Superior temporal gyrus (tissue), 1 donor: ENCODE measurements around the gene CDC42EP2.
"Not testable (repeated sequence)": the region's sequence is repeated elsewhere in the genome, so short reads cannot be mapped to it uniquely, and the experiment has no call there.

Experiments used
- DNase-seq: peaks from one replicate; pipeline ENCODE4 v3.0.0-alpha.2; 2016; ENCODE audit errors: extremely low spot score

CDC42EP2 gene

DNA sequence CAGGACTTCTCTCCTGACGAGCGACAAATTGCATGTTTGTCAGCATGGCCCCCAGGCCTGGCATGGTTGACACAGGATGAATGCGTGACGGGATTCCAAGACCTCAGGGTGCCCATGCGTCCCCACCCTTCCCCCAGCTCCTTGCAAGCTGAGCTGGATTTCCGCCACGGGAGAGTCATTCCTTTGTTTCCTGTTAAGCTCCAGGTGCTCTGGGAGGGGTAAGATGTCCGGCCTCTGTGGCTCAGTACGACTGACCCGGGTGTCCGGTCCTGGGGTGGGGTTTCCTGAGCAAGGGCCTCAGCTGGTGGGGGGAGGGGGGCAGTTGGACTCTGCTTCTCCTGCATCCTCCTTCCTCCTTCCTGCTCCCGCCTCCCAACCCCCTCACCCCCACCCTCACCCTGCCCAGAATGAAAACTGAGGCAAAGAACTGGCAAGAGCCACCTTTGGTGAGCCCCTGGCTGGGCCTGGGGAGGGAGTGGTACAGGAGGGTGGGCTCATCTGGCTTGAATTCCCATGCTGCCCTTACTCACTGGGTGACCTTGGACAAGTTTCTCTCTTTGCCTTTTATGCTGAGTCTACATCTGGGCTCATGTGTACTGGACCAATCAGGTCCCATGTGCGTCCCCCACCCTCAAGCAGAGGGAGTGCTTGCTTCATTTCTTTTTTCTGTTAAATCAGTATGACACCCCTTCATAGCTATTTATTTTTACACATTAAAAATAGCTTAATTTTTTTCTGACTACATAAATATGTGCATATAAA is 2.5 kb downstream of the CDC42EP2 start:
- no peak for DNase-seq

DNA sequence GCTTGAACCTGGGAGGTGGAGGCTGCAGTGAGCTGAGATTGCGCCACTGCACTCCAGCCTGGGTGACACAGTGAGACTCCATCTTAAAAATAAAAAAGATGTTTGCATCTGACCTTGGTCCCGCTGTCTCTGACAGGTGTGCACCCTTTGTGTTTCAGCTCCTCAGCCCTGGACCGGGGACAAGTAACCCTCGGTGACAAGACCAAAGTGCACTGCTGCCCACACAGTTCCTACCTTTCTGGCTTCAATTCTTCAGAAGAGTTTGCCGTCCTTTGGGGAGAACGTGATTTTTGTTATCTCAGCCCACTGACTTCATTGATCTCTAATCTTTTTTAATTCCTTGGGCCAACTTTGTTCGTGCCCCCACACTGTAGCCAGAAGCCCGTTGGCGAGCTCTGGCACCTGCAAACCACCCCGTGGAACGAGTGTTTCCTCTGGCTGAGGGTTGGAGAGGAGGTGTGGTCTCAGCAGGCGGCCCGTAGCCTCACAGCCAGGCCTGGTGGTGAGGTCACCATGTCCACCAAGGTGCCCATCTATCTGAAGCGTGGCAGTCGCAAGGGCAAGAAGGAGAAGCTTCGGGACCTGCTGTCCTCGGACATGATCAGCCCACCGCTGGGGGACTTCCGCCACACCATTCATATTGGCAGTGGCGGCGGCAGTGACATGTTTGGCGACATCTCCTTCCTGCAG is 5.9 kb downstream of the CDC42EP2 start:
- DNase-seq, result no peak

DNA sequence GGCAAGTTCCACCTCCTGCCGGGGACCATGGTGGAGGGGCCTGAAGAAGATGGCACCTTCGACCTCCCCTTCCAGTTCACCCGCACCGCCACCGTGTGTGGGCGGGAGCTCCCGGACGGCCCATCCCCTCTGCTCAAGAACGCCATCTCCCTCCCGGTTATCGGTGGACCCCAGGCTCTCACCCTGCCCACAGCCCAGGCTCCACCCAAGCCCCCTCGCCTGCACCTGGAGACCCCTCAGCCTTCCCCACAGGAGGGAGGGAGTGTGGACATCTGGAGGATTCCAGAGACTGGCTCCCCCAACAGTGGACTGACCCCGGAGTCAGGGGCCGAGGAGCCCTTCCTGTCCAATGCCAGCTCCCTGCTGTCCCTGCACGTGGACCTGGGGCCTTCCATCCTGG is 6.4 kb downstream of the CDC42EP2 start:
- DNase-seq, result no peak

DNA sequence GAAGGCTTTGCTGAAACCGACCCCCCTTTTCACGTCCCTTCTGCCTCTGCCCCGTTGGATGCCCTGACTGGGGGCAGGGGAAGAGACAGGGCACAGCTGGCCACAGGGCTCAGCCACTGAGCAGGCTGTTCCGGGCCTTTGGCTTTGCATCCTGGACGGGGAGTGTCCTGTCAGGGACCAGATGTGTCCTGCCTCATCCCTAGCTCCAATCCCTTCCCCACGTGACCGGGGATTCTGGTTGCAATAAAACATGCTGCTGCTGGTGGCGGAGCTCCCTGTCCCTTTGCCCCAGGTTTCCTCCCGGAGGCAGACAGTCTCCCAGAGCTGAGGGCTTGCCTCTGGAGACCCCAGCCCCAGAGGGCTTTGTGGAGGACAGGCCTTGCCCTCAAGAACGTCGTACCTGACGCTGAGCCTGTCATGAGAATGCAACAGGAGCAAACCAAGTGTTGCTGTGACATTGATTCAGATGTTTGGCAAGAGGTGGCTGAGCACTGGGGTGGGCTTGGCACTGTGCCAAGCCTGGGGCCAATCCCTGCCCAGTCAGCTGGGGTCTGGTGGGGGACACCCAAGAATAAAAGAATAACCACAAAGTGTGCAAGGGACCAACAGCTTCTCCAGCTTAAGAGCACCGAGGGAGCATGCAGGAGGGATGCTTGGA is 7.3 kb downstream of the CDC42EP2 start:
- no peak for DNase-seq

DNA sequence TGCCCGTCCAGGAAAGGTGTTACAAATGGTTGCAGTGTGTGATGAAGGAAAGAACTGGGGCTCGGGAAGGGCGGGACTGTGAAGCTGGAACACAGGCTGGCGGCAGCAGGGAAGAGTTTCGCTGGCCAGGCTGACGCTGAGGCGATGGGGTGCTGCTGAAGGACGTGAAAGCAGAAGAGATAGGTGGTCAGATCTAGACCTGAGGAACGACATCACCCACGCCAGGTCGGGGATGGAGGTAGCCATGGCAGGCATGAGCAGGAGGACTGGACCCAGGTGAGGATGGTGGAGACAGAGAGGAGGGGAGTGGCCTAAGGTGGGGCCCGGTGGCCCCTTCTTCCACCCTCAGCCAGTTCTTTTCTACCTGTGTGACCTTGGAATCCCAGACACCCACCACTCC is 9.1 kb downstream of the CDC42EP2 start:
- DNase-seq, result no peak

DNA sequence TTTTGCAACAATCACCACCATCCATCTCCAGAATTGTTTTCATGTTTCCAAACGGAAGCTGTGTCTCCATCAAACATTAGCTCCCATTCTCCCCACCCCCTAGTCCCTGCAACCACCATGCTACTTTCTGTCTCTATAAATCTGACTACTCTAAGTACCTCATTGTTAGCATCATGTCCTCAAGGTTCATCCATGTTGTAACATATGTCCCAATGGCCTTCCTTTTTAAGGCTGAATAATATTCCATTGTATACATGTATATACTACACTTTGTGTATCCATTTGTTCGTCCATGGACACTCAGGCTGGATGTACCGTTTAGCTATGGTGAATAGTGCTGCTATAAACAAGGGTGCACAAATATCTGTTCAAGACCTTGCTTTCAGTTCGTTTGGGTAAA is 10.8 kb downstream of the CDC42EP2 start:
- DNase-seq, result no peak

DNA sequence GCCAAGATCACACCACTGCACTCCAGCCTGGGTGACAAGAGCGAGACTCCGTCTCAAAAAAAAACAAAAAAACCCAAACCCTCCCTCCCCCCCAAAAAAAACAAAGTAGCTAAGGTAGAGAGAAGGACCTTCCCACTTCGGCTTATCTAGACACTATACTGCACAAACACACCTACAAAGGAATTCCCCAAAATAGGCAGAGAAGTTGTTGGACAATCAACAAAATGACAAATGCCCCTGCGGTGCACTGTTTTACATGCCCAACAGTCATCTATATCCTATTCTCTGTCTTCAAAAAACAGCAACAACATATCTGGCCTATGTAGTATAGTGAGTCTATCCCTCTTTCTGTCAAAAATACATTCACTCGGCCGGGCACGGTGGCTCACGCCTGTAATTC is 12.4 kb downstream of the CDC42EP2 start:
- DNase-seq, result no peak

DNA sequence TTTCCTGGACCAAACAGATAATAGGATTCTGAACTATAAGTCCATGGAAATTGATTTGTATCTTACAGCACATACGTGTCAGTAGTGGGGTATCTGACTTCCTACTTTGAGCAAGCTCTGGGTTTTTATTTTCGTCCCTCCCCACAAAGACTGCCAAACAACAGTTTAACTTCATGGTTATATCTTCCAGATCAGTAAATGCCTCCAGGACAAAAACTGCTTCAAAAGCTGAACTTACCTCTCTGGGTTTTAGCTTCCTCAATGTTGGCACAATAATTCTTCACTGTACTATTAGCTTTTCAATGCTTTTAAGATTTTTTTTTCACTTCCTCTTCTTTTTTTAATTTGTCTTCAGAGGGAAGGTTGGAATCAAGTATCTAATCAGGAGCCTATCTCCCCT is 14.8 kb downstream of the CDC42EP2 start:
- DNase-seq, result no peak

DNA sequence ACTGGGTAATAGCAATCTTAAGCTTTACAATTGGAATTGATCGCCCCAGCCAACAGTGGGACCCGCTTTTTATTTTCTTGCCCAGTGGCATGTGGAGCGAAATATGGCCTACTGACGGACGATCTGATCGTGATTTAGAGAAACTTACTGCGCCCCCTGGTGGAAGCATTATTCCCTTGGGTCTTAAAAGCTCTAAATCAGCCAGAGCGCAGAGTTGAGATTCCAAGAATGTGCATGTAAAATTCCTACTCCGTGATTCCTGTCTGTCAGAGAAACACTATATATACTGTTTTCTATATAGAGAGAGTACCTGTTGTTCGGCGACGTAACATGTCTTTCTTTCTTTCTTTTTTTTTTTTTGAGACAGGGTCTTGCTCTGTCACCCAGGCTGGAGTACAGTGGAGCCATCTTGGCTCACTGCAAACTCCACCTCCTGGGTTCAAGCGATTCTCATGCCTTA is 15.3 kb downstream of the CDC42EP2 start:
- DNase-seq, result peak; percentile 99

DNA sequence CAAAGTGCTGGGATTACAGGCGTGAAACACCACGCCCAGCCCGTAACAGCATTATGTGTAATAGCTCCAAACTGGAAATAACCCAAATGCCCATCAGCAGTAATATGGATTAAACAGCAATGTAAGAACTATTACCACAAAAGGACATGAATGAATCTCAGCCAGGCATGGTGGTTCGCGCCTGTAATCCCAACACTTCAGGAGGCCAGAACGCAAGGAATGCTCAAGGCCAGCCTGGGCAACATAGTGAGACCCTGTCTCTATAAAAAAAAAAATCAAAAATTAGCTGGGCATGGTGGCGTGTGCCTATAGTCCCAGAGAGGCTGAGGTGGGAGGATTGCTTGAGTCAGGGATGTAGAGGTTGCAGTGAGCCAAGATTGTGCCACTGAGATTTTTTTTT is 15.9 kb downstream of the CDC42EP2 start:
- DNase-seq, result no peak

DNA sequence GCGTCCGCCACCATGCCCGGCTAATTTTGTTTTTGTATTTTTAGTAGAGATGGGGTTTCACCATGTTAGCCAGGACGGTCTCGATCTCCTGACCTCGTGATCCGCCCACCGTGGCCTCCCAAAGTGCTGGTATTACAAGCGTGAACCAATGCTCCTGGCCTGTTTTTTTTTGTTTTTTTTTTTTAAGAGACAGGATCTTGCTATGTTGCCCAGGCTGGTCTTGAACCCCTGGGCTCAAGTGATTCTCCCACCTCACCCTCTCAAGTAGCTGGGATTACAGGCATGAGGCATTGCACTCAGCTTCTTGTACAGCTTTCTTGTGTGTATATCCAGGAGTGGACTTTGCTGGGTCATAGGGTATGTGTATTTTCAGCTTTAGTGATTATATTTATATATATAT is 17.9 kb downstream of the CDC42EP2 start:
- not testable (repeated sequence) for DNase-seq

DNA sequence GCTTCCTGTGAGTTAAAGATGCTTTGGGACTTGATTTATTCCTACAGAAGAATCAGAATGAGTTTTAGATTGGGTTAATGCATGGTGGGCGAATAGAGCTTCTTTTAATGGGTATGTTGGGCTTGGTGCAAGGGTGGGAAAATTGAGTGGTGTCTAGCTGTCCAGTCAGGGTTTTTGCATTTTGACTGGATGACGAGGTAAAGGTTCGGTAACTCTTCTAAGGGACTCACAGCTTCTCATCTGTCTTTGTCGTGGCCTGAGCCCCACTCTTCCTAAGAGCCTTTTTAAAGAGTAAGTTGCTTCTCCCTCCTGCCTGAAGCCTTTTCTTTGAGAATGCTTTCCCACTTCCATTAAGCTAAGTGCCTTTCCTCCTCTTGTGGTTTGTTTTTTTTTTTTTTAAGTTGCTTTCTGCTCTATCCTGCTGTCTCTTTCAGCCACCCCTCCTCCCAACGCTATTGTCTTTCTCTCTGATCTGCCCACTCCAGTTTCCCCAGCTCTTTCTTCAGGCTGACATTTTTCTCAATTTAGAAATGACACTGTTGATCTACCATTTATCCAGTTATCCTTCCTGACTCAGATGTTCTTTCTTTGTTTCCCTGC is 20.1 kb downstream of the CDC42EP2 start:
- DNase-seq, result no peak

DNA sequence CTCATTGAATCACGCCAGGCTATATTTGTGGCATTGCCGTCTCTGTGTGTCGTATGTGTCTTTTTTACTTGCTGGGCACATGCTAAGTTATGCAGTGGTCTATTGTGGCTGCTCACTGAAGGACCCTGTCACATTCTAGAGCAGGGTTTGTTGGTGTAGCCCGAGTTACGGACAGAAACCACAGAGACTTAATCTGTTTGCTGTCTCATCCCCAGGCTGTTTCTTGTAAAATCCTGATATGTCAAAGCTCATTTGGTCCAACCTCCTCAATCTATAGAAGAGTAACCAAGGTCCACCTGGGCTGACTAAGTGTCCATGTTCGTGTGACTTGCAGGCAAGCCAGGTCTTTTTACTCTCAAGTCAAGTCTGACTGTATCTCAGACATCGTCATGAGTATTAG is 24.0 kb downstream of the CDC42EP2 start:
- no peak for DNase-seq

DNA sequence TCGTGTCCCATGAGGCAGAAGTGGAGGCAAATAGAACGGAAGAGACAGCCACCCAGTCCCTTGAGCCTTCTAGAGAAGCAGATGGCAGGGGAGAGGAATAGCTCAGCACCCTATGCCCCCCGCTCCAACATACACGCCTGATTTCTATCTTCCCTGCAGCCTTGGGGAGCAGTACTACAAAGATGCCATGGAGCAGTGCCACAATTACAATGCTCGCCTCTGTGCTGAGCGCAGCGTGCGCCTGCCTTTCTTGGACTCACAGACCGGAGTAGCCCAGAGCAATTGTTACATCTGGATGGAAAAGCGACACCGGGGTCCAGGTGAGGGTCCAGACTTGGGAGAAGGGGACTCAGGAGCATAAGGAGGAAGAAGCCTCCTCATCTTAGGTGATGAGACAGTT is 25.6 kb downstream of the CDC42EP2 start:
- peak; percentile 67 for DNase-seq

DNA sequence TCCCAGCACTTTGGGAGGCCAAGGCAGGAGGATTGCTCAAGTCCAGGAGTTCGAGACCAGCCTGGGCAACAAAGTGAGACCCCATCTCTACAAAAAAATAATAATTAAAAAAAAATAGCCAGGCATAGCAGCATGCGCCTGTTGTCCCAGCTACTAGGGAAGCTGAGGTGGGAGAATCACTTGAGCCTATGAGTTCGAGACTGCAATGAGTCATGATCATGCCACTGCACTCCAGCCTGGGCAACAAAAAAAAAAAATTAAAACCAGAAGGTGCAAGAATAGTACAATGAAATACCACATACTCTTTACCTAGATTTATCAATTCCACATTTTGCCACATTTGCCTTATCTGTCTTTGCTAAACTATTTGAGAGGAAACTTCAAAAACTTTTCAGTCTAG is 27.2 kb downstream of the CDC42EP2 start:
- no peak for DNase-seq

DNA sequence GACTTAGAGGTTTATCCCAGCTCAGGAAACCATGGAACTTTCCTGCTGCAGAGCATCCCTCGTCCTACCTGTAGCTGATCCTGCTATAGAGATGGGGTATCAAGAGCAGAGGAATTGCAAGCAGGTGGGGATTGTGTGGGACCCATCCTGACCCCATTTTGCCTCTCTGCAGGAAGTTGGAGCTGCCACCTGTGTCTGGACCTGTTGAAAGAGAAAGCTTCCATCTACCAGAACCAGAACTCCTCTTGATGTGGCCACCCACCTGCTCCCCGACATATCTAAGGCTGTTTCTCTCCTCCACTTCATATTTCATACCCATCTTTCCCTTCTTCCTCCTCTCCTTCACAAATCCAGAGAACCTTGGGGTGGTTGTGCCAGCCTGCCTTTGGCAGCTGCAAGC is 36.8 kb downstream of the CDC42EP2 start:
- DNase-seq, result no peak

DNA sequence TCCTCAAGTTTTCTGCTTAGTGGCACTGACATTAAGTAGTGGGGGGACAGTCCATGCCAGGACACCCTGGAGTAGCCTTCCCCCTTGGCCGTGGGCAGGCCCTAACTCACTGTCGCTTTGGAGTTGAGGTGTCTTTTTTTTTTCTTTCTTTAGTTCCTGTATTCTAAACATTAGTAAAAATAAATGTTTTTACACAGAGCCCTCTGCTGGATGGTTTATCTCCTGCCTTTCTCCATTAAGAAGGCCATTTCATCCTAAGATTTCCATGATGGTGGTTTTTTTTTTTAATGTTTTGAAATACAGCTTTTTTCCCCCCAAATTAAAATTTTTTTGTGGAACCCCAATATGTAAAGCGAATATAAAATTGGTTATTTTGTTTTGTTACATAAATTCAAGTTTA is 38.1 kb downstream of the CDC42EP2 start:
- peak; percentile 61 for DNase-seq

DNA sequence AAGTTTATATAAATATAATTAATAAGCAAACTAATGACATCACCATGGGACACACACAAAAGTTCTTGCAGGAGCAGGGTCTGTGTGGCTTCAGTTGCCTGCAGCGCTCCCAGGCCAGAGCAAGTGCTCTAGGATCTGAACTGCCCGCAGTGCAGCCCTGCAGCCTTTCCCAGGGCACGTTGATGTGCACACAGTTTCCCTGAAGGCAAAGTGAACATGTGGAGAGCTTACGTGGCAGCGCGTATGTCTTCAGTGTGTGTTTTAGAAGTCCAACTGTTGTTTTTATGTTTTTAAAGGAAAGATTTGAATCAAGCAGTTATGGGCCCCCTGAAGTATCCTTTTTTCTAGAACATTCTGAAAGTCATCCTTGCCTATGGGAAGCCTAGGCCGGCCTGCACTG is 38.7 kb downstream of the CDC42EP2 start:
- DNase-seq, result no peak

DNA sequence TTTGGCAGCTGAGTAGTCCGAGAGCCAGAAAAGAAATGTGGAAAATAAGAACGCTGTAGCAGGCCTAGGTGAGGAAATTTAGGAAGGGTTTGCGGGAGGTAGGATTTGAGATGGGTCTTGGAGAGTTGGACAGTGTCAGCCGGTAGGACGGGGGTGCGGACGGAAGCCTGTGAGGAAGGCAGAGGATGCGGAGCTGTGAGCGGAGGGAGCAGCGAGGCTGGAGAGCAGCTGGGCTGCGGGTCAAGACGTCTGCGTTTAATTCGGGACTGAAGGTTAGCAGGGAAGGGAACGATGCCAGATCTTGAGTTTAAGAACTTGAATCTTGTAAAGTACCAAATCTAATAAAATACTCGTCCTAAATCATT is 39.2 kb downstream of the CDC42EP2 start:
- peak; percentile 72 for DNase-seq

DNA sequence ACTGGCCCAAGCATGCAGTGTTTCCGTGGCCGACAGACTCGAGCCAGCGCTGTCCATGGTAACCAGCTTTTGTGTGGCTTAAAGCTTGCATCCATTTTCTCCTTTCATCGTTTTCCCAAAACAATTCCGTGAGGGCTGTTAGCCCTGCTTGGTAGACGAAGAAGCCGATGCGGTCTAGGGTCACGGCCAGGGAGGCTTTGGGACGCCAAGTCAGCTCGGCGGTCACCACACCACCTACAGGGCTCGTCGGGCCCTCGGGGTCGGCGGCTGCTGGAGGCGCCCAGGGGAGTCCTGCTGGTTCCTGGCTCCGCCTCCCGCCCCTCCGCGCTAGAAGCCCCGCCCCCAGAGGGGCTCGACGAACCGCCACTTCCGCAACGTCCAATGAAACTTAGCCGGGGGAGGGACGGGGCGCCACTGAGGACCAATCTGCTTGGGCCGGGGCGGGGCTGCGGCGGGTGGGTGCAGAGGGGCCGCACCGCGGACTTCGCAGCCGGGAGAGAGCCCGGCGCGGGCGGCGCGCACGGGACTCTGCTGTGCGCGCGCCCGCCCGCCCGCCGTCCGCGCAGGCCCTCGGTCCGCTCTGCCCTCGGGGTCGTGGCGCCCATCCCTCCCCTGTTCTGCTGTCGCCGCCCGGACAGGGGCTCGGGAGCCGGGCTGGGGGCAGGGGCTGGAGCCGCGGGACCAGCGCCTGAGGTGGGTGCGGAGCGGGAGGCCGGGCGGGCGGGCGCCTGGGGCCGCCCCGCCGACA is 39.8 kb downstream of the CDC42EP2 start, which contains the start of gene TIGD3:
Gene TIGD3 (plus strand): TSS at position 487 of the 748 bp plus-strand sequence. CDS start 1,058 bp downstream, outside the sequence.
- peak; percentile 92 for DNase-seq

DNA sequence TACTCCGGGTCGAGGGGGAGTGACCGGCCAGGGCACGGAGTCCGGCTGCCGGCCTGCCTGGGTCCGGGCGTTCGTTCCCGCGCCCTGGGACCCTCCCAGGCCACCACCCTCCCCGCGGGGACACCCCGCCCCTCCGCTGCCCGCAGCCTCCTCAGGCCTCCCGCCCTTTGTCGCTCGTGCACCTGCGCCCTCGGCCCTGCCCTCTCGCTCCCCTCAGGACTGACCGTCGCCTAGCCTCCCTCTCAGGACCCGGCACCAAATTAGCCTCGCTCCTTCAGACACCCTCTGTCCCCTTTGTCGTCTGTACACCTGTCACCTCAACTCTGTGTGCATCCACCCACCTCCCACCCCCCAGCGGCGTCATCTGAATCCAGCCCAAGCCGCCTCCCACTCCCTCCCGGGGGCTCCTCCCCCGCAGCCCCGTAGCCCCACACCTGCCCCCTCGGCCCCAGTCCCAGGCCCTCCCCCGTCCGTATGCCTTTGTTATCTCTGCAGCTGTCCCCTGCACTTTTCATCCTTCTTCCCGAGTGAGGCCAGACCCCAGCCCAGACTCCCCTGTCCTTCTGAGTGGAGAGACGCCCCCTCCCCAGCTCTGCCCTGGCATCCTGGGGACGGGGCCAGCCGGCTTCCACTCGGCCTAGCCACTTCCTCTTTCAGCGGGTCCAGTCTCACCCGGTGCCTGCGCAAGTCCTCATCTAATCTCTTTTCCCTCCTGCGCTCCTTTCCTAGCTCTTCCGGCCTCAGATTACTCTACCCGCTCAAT is 40.5 kb downstream of the CDC42EP2 start:
- DNase-seq, result no peak
